Activated CD4-positive, alpha-beta T cell treated with anti-CD3 and anti-CD28 coated beads for 1 hour (primary cell): ENCODE data around the gene TK2.
"Not testable (repeated sequence)": the region's sequence is repeated elsewhere in the genome, so short reads cannot be mapped to it uniquely, and the experiment has no call there.

Source experiments
- DNase-seq: peaks from one replicate; pipeline ENCODE4 v3.0.0-alpha.2; 2020

TK2 gene

DNA sequence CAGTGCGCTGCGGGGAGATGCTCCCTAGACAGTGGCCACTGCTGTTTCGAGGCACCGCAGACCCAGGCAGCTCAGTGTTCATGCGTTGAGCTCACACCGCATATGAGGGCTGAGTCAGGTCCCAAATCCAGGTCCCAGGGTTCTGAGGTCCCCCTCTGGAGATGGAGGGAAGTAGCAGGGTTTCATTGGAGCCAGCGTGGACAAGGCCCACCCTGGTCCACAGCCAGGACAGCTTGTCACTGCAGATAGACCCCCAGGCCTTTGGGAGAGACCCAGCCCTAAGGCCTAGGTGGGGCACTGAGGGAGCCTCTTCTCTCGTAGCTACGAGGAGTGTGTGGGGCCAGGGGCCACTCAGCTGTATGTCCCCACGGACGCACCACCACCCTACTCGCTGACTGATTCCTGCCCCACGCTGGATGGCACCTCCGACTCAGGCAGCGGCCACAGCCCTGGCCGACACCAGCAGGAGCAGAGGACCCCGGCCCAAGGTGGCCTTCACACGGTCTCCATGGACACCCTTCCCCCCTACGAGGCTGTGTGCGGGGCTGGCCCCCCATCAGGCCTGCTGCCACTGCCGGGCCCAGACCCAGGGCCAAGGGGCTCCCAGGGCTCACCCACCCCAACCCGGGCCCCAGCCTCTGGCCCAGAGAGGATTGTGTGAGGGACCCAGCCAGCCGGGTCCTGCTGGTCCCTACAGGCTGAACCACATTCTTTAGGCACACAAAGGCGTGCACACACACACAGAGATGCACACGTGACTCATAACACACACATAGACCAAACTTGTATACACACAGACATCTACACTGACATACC is 69.4 kb downstream of the TK2 start:
- no peak for DNase-seq

DNA sequence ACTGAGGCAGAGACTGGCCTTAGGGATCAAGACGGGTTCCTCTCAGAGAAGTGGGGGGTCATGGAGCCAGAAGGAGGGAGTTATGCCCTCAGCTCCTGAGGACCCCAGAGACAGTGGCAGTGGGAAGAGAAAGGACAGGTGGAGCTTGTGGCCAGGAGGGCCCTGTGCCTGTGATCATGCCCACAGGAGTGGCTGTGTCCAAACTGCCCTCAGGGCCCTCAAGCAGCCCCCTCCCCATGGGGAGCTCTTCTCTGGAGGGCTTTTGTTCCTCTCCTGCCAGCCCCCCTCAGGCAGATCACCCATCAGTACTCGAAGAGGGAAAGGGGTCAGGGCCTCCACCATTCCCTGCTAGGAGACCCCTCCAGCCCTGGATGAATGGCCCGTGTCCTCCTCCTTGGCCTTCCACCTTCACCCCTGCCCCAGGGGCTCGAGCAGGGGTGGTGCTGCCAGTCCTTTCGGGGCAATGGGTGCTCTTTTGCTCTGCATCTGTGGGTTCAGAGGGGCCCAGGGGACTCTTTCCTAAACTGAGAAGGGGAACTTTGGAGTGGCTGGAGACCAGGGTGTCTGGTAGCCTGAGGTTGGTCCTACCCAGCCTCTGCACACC is 70.2 kb downstream of the TK2 start:
- DNase-seq, result no peak

DNA sequence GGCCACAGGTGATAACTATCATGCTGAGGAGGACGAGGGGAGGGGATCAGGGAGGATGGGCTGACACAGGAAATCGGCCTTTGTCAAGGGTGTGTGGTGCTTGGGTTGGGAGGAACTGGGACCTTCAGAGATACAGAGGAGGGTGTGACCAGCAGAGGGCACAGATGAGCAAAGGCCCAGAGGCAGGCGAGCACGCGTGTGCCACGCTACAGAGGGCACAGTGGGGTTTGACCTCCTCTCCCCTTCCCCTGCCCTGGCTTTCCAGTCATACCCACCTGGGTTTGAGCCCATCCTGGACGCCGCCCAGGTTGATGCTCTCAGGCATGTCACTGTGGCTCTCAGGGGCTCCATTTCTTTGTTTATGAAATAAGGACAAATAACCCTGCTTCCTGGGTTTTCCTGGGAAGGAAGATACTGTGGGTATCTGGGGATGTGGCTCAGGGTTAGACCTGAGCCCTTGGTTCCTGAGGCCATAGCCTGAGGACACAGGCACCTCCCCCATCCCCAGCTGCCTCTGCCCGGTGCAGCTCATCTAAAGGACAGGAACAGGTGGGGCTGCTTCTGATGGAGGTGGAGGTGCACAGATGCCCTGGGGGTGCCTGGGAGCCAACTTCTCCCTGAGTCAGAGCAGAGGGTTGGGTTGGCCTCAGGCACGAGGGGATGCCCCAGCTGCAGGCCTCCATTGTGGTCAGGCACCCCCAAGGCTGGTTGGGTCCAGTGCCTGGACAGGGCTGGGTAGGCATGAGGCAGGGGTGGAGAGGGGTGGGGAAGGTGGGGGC is 71.0 kb downstream of the TK2 start:
- DNase-seq, result peak; percentile 67

DNA sequence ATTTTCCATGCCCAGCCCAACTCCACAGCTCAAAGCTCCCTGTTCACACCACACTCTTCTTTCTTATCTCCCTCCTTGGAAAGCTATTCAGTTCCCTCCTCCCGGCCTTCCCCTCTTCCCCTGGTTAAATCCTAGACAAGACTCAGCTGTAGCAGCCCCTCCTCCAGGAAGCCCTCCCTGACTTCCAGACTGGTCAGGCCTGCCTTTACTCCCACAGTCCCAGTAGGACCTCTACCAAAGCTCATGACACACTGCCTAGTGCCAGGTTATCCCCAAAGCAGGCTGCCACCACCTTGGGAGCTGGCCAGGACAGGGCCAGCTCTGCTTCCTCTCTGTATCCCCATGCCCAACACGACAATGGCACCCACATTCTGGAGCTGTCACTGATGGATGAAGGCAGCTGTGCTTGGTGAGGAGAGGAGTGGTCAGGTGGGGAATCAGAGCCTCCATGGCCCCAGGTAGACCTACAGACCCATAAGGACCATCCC is 72.8 kb downstream of the TK2 start:
- DNase-seq, result no peak

DNA sequence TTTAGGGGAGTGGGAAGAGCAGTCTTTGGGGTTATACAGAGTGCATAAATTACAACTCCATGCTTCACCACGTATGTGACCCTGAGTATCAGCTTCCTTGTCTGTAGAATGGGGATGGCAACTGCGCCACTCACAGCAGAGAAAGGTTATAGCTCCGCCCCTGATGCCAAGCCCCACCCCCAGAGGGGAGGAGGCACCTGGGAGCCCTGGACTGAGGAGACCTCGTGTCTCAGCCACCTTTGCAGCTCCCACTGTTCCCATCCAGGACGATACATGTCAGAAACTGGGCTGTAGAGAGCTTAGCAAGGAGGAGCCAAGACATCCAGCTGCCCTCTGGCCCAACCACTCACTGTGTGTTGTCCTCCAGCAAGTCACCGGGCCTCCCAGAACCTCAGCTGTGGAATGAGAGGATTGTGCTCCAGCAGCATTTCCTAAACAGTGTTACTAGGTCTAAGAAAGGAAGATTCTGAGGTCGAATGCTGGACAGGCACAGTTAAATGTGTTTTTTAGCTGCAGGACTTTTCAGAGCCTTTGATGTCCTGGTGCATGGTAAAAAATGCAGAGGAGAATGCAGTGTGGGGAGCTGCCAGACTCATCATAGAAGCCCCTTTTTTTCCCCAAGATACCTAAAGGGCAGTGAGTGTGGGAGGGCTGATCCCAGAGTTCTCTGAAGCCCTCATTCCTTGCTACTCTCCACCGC is 73.4 kb downstream of the TK2 start:
- no peak for DNase-seq

DNA sequence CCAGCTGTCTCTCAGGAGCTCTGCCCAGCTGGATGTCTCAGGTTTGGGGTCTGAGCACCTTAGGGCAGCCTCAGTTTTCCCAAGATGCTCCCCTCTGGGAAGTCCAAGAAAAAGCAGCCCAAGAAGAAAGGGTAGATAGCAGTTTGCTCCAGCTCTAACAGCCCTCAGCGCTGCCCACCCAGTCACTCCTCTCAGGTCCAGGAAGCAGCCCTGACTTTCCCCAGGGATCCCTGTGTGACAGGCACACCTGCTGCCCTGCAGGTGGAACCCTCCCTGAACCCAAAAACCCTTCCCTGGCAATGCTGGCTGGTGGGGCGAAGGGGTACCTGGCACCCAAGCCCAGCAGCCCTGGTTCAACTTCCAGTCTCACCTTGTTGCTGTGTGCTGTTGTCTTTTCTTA is 74.7 kb downstream of the TK2 start:
- DNase-seq, result no peak

DNA sequence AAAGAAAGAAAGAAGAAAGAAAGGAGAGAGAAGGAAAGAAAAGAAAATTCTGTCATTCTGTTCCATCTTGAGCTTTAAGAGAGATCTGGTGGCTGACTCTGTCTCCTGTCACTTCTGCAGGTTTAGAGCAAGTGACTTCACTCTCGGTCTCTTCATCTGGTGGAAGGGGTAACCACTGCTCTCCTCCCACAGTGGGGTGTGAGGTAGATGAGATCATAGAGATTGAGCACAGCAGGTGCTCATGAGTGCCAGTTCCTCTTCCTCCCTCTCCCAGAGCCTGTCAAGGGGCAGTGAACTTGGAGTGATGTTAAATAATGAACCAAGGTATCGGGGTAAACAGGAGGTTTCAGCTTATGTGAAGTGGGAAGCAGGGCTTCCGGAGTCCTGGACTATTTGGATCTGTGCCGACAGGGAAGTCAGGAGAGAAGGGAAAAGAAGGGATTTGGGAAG is 75.1 kb downstream of the TK2 start:
- DNase-seq, result peak; percentile 34

DNA sequence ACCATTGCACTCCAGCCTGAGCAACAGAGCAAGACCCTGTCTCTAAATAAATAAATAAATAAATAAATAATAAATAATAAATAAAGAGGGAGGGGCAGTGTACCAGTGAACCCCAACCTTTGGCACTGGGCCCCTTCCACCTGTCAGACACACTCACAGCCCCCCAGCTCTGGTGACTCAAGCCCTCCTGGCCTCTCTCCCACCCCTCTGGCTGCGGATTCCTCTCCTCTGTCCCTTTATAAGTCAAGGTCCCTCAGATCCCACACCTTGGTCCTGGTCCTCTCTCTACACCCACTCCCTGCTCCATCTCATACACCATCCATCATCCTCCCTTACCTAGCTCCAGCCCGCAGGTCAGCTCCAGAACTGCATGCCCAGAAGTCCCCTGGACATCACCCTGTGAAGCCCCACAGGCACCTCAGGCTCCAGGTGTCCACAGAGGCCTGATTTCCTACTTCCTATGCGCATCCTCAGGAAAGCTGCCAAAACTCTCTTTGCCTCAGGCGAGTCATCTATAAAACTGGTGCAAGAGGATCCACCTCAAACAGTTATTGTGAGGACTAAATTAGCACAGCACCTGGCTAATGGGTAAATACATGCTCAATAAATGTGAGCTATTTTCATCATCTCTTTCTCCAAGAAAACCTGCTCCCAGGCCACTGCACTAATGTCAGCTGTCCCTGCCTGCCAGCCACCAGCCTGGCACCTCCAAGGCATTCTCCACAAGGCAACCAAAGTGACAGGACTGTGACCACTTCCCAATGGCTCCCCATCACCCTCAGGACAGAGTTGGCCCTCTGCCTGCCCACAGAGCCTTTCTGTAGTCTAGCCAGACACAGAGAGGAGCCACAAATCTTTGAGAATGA is 76.0 kb downstream of the TK2 start:
- DNase-seq, result no peak

DNA sequence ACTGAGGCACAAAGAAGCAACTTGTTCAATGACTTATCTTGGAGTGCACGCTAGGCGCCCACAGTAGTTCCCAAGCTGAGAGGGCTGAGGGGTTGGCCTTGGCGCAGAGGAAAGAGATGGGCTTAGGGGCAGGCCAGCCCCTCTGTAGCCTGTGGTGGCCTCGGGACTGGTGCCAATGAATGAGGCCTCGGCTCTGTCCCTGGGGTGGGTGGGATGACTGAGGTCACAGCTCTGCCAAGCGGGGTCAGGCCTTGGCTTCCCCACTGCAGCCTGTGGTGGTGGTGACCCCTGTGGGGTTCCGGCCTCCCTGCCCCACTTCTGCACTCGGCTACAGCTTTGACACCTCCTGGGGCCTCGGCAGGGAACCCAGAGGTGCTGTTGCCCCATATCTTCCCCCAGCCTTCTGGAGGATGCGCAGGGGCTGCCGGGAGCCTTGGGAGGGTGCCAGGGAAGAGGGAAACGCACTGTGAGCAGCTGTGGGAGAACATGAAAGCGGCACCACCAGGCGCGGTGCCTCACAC is 76.8 kb downstream of the TK2 start:
- DNase-seq, result no peak

DNA sequence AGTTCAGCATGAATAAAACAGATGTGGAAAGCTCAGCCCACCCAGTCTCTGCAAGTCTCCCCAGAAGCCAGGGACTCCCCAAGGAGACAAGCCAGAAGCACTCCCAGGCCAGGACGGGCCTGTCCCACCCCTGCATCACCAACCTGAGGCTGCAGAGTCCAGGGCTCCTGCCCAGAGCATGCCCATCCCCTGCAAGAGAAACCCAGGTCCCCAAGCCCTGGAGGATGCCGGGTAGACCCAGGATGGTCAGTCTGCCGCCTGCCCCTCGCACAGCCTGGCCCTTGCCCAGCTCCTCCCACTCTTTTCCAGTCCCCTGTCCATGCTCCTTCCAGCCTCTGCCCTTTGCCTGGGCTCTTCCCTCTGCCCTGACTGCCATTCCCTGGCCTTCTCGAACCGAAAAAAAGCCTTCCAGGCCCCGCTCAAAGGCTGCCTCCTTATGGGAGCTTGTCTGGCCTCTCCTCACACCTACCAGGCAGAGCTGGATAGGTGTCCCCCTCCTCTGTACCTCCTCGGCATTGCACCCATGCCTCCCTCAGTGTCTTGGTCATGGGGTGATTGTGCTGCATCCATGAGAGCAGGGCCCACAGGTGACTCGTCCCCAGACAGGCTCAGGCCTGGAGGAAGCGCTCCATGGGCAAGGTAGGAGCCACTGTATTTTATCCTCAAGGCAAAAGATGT is 78.1 kb downstream of the TK2 start:
- no peak for DNase-seq

DNA sequence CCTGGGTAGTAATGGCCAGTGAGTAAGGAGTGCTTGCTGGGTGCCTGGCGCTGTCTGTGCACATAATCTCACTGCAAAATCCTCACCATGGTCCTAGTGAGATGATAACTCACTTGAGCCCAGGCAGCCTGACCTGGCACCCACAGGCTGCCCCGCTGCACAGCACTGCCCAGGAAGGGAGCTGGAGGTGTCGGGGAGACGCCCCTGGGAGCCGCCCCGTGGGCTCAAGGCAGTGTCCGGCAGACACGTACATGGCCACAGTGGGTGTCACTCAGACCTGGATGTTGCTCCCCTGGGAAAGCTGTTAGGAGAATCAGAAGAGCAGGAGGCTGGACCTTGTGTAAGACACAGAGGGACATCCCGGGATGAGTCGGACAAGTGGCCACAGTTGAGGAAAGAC is 78.7 kb downstream of the TK2 start:
- DNase-seq, result no peak

DNA sequence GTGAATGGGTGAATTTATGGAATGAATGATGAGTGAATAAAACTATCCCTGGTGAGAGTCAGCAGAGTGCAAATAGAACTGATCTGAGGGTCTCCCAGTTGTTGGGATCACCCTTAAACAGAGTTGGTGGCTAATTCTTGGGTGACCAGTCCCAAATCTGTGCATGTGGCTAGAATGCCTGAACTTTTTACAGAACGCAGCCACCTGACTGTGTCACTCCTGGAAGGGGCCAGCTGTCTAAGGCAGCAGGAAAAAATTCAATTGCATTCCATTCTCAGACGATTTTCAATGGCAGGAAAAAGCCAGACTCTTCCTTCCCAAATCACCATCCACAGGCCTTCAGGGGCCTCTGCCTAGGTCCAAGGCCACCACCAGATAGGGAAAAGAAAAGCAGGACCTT is 79.4 kb downstream of the TK2 start:
- no peak for DNase-seq

DNA sequence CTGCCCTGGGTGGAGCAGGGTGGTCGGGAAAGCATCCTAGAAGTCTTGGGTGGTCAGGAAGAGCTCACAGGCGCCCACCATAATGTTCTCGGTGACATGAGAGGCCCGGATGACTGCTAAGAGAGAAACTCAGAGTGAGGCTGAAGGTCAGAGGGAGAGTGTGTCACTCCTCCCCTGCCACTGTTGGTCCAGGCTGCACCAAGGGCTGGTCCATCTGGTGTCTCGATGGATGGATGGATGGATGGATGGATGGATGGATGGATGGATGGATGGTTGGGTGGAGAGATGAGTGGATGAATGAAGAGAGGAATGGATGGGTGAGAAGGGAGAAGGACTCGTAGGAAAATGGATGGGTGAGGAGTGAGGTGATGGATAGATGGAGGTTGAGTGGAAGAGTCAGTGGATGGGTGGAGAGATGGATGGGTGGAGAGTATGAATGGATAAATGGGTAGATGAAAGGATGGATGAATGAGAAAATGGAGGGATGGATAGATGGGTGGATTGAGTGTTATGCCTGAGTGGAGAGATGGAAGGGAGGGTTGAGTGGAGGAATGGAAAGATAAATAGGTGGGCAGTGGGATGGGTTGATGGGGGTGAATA is 79.9 kb downstream of the TK2 start:
- DNase-seq, result no peak

DNA sequence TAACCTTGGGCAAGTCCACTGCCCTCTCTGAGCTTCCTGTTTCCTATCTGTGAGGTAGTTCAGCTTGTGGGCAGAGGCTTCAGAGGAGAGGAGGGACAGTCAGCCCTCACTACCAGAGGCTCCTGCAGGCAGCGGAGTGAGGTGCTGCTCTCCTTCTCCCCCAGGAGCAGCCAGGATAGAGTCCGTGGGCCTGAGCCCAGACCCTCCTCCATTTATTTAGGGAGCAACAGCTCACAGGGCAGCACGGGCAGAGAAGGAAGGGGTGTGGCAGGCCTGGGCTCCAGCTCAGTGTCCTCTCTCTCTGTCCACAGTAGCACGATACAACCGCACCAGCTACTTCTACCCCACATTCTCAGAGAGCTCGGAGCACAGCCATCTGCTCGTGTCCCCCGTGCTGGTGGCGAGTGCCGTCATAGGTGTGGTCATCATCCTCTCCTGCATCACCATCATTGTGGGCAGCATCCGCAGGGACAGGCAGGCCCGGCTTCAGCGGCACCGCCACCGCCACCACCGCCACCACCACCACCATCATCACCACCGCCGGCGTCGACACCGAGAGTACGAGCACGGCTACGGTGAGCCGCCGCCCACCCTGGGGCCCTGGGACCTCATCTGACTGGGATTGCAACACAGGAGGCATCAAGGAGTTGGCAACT is 80.5 kb downstream of the TK2 start:
- DNase-seq, result no peak

DNA sequence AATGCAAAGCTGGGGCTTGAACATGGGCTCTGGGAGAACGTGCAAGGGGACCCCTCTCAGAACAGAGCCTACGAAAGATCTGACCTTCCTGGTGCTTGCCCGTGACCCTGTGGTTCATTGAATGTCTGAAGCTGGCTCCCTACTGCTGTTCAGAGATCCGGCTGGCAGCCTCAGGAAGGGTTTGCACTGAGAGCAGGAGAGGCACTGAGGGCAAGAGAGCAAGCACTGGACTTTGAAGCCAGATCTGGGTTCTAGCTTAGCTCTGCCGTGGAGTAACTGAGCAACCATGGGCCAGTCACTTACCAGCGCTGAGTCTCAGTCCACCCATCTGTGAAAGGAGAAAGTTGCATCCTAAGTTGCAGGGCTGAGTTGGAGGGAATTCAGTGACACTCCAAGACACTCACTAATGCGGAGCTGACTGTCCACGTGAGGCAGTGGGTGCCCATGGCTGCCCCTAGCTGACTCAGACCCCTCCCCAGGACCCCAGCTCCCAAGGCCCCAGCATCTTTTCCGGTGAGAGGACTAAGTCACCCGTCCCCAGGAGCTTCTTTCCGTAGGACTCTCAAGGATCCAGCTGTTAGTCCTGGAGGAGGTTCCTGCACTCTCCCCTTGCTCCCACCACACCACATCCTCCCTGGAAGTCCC is 81.5 kb downstream of the TK2 start:
- no peak for DNase-seq

DNA sequence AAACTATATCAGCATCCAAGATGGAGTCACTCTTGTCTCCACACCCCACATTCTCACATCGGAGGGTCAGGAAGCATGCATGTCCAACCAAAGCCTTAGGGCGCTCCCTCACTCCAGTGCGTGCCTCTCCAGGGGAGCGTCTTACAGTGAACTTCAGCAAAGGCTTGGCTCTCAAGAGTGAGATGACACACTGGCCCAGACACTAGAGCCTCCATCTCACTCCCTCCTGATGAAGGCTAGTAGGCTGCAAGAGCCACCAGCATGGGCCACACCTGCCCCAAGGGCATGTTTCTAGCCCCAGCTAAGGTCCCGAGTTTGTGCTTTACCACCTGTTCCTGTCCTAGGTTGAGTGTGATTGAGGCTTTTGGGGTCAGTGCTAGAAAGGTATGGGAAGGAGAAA is 82.3 kb downstream of the TK2 start:
- DNase-seq, result no peak

DNA sequence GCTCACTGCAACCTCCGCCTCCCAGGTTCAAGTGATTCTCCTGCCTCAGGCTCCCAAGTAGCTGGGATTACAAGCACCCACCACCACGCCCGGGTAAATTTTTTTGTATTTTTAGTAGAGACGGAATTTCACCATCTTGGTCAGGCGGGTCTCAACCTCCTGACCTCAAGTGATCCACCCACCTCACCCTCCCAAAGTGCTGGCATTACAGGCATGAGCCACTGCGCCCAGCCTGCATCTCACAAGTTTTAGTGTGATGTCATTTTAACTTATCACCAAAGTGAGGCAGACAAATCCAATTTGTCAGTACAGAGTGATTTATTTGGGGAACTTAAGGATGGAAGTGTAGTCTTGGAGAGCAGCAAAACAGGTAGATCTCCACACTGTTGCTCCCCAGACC is 83.3 kb downstream of the TK2 start:
- DNase-seq, result not testable (repeated sequence)

DNA sequence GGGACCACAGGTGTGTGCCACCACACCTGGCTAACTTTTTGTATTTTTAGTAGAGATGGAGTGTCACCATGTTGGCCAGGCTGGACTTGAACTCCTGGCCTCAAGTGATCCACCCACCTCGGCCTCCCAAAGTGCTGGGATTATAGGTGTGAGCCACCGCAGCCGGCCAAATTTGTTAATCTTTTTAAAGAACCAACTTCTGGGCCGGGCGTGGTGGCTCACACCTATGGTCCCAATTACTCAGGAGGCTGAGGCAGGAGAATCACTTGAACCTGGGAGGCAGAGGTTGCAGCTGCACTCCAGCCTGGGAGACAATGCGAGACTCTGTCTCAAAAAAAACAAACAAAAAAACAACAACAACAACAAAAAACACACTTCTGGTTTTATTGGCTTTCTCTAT is 84.0 kb downstream of the TK2 start:
- DNase-seq, result not testable (repeated sequence)

DNA sequence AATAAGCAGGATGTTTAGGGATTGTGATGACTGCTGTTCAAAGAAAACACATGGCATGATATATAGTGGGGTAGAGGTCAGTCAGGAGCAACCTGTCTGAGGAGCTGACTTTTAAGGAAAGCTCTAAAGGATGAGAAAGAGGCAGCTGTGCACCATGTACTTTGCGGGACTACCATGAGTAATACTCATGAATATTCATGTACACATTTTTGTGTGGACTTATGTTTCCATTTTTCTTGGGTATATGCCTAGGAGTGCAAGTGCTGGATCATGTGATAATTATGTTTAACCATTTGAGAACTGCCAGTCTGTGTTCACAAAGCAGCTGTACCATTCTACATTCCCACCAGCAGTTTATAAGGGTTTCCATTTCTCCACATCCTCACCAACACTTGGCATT is 87.0 kb downstream of the TK2 start:
- no peak for DNase-seq

DNA sequence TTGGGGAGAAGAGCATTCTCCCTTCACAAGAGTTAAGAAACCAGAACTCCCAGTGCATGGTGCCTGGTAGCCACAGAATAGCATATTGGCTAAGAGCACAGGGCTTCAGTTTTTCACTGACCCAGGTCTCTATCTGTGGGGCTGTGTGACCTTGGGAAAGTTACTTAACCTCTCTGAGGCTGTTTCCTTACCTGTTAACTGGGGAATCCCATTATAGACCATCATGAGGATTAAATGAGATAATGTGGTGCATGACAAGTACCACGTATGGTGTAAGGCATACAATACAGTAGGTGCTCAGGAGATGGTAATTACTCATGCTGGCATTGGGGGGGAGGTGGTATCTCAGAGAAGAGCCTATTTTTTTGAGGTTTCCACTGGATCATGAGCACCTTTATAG is 89.2 kb downstream of the TK2 start:
- DNase-seq, result no peak
